Suprapubic skin (tissue), 4 donors: ENCODE results near the gene MVK. TPM values are rescaled to one million over a fixed set of nuclear protein-coding genes. Genes with fewer than 3 reads are reported as not detected.

Source experiments
- DNase-seq, 2 donors: peaks; one replicate each; pipeline ENCODE4 v3.0.0-alpha.2; 2019; ENCODE audit warnings: low spot score in 2 of 2
- H3K27ac ChIP-seq: fragments of 200-600 bp; sonication (generic); one replicate; pipeline ENCODE4 v1.5.1; 2019
- H3K27me3 ChIP-seq: fragments of 200-600 bp; sonication (generic); one replicate; pipeline ENCODE4 v1.5.1; 2019
- H3K36me3 ChIP-seq: fragments of 200-600 bp; sonication (generic); one replicate; pipeline ENCODE4 v1.5.1; 2019
- H3K4me1 ChIP-seq: fragments of 200-600 bp; sonication (generic); one replicate; pipeline ENCODE4 v1.5.1; 2019
- H3K4me3 ChIP-seq: fragments of 200-600 bp; sonication (generic); one replicate; pipeline ENCODE4 v1.5.1; 2019; ENCODE audit warnings: mild to moderate bottlenecking
- H3K9me3 ChIP-seq: fragments of 200-600 bp; sonication (generic); one replicate; pipeline ENCODE4 v1.5.1; 2019
- EP300 ChIP-seq: sonication (generic); formaldehyde crosslinking; IDR thresholded peaks from one replicate; pipeline ENCODE4 v1.6.1; 2017; ENCODE audit warnings: antibody characterized with exemption
- POLR2A ChIP-seq, 2 donors: fragments of 450-650 bp; IDR thresholded peaks; one replicate each; pipeline ENCODE4 v1.6.1; 2017; ENCODE audit warnings: antibody characterized with exemption in 2 of 2, mild to moderate bottlenecking in 2 of 2, moderate library complexity in 2 of 2
- POLR2AphosphoS5 ChIP-seq, 3 donors: sonication (generic); formaldehyde crosslinking; IDR thresholded peaks; one replicate each; pipeline ENCODE4 v1.6.1; 2017; ENCODE audit warnings: antibody characterized with exemption in 3 of 3
- WGBS: methylation state at CpG from one replicate; pipeline ENCODE4 v1.1.5; 2018; 5-methylcytosine and 5-hydroxymethylcytosine counted together
- total RNA-seq, 4 donors: library from RNA; depleted of rRNA; stranded (reverse); fragments of >200 nt; gene quantifications; one replicate each; pipeline ENCODE4 v1.1.0, GENCODE V29; 2016
- TF ChIP-seq, protein P1 (sequence below), 2 donors: fragments of 200-600 bp in 1 of 2; fragments of 450-650 bp in 1 of 2; sonication (generic) in 1 of 2; IDR thresholded peaks; one replicate each; pipeline ENCODE4 v1.5.1; 2016 to 2019; ENCODE audit warnings: antibody characterized with exemption in 2 of 2, mild to moderate bottlenecking in 1 of 2, moderate library complexity in 1 of 2

MVK gene
- total RNA-seq, 4 donors from 2014 or later: 30.1 to 62.1 (median 37.2) TPM

DNA sequence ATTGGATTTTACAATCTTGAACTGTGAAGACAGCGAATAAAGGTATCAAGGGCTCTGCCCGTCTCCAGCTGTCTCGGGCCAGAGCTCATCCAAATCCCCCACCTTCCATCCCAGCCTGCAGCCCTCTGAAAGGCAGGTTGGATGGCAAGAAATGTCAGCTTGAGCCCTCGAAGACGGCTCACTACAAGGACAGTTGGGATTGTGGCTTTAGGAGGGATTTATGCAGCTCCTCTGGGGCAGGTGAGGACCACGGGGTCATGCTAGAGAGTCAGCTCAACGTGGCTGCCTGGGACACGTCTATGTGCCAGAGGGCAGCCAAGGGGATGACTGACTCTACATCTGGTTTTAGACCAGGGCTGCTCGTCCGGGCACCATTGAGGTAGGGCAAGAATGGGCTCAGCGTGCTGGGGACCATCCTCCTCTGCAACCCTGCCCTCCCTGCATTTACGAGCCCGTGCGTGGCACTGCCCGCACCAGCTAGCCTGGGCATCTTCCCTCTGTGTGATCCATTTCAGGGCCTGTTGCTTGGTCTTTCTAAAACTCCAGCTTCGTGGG lies 16.2 kb downstream of the MVK start:
- peaks cover 83% of the 10 kb centered on the region for H3K36me3 ChIP-seq
- no peaks in the 10 kb centered on the region for H3K27me3 ChIP-seq
- no peak overlapping the region for H3K27ac ChIP-seq
- DNase-seq: no peak
- H3K4me3 ChIP-seq: no peak overlapping the region
- 90% methylated on average over 8 of the region's 16 CpGs for WGBS
- TF ChIP-seq POLR2AphosphoS5 (IDR thresholded peaks at IDR 0.05) (no peak), POLR2A (IDR thresholded peaks at IDR 0.05) (no peak), EP300 (no peak)
- TF ChIP-seq, protein P1, sequence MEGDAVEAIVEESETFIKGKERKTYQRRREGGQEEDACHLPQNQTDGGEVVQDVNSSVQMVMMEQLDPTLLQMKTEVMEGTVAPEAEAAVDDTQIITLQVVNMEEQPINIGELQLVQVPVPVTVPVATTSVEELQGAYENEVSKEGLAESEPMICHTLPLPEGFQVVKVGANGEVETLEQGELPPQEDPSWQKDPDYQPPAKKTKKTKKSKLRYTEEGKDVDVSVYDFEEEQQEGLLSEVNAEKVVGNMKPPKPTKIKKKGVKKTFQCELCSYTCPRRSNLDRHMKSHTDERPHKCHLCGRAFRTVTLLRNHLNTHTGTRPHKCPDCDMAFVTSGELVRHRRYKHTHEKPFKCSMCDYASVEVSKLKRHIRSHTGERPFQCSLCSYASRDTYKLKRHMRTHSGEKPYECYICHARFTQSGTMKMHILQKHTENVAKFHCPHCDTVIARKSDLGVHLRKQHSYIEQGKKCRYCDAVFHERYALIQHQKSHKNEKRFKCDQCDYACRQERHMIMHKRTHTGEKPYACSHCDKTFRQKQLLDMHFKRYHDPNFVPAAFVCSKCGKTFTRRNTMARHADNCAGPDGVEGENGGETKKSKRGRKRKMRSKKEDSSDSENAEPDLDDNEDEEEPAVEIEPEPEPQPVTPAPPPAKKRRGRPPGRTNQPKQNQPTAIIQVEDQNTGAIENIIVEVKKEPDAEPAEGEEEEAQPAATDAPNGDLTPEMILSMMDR (IDR thresholded peaks at IDR 0.05): no peak
- H3K4me1 ChIP-seq: no peaks in the 10 kb centered on the region
- H3K9me3 ChIP-seq: no peaks in the 10 kb centered on the region

DNA sequence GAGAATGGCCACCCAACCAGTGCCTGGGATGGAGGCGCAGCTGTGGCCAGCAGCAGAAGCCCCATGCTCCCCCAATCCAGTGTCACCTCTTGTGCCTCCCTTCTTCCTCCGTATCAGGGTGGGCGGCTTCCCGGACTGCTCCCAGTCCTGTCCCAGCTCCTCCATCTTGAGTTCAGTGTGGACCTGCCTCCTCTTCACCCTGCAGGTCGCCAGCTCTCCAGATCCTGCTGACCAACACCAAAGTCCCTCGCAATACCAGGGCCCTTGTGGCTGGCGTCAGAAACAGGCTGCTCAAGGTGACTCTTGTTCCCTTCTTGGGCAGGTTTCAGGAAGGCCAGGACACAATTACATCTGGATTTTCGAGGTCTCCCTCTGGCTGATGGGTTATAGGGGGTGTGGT lies 17.0 kb downstream of the MVK start:
- Histone ChIP-seq H3K9me3 (no peaks in the 10 kb centered on the region), H3K36me3 (peaks cover 86% of the 10 kb centered on the region), H3K4me1 (no peaks in the 10 kb centered on the region), H3K27ac (no peak overlapping the region), H3K4me3 (no peak overlapping the region), H3K27me3 (no peaks in the 10 kb centered on the region)
- 93% methylated on average over 8 of the region's 8 CpGs for WGBS
- DNase-seq: no peak
- TF ChIP-seq EP300: no peak
- no peak for TF ChIP-seq POLR2A (IDR thresholded peaks at IDR 0.05)
- no peak for TF ChIP-seq POLR2AphosphoS5 (IDR thresholded peaks at IDR 0.05)

DNA sequence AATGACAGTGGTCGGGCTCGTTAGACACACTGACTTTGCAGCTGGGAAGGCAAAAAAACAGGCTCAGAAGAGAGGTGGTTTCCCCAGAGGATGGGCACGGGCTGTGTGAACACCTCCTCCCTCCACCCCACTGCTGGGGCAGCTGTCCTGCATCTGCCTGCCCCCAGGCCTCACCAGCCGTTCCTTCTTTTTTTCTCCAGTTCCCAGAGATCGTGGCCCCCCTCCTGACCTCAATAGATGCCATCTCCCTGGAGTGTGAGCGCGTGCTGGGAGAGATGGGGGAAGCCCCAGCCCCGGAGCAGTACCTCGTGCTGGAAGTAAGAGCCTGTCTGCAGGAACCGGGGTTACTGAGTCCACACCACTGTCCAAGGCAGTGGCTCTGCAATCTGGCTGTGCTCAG lies 17.4 kb downstream of the MVK start:
- H3K4me3 ChIP-seq: no peak overlapping the region
- H3K36me3 ChIP-seq: peaks cover 84% of the 10 kb centered on the region
- H3K27me3 ChIP-seq: no peaks in the 10 kb centered on the region
- WGBS: 61% methylated on average over 9 of the region's 10 CpGs
- no peak for DNase-seq
- H3K27ac ChIP-seq: no peak overlapping the region
- no peak for TF ChIP-seq POLR2AphosphoS5 (IDR thresholded peaks at IDR 0.05)
- H3K9me3 ChIP-seq: no peaks in the 10 kb centered on the region
- no peaks in the 10 kb centered on the region for H3K4me1 ChIP-seq

DNA sequence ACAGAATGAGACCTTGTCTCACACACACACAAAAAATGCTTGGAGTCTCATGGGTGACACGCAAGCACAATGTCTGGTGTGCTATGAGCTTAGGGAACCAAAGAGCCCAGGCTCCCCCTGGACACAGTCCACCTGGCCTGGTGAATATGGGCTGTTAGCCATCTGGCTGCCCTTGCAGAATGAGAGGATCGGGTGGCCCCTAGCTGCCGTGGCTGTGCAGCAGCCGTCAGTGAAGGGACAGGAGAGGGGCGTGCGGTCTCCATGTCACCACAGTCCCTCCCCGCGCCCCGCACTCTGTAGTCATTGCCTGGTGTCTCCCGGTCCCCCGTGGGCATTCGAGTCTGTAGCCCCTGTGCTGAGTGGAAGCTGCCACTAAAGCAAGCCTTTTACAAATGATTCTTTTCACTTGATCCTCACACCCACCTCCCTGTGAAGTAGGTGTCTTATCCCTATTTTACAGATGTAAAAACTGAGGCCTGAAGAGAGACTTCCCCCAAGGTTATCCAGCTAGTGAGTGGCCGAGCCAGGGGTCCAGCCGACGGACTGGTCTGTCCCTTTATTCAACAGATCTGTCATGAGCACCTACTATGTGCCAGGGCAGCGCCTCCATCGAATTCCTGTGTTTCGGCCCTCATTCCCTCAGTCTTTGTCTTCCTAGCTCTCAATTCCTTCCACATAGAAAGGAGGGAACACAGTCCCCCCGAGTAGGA lies 18.8 kb downstream of the MVK start:
- WGBS: 94% methylated on average over 19 of the region's 19 CpGs
- TF ChIP-seq EP300 (no peak), POLR2A (IDR thresholded peaks at IDR 0.05) (no peak), POLR2AphosphoS5 (IDR thresholded peaks at IDR 0.05) (no peak)
- TF ChIP-seq, protein P1 (IDR thresholded peaks at IDR 0.05): no peak

DNA sequence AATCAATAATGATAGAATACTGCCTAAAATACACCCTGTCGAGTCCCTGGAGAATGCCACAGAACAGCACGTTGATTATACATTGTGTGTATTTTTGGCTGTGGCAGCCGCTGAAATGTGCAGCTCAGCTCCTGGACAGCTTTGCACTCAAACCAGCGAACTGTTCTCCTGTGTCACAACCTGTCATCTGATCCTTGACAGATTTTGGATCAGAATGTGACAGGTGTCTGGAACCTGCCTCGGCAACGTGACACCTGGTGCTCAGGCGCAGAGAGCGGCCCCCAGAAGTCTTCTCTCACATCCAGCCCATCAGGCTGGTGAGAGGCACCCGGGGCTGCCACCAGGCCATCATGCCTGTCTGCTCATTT lies 19.3 kb downstream of the MVK start:
- Histone ChIP-seq H3K36me3 (peaks cover 72% of the 10 kb centered on the region), H3K27me3 (no peaks in the 10 kb centered on the region), H3K4me3 (no peak overlapping the region), H3K9me3 (no peaks in the 10 kb centered on the region), H3K4me1 (peaks cover 6% of the 10 kb centered on the region), H3K27ac (no peak overlapping the region)
- 85% methylated on average over 9 of the region's 9 CpGs for WGBS
- DNase-seq: no peak
- TF ChIP-seq POLR2AphosphoS5 (IDR thresholded peaks at IDR 0.05) (no peak), POLR2A (IDR thresholded peaks at IDR 0.05) (no peak), EP300 (no peak)
- TF ChIP-seq, protein P1 (IDR thresholded peaks at IDR 0.05): no peak

More for the DNA sequence above, 18.8 kb downstream of the MVK start:
- Histone ChIP-seq H3K4me3 (no peak overlapping the region), H3K27ac (no peak overlapping the region), H3K4me1 (peaks cover 1% of the 10 kb centered on the region), H3K27me3 (no peaks in the 10 kb centered on the region), H3K36me3 (peaks cover 78% of the 10 kb centered on the region), H3K9me3 (no peaks in the 10 kb centered on the region)
- DNase-seq: no peak

DNA sequence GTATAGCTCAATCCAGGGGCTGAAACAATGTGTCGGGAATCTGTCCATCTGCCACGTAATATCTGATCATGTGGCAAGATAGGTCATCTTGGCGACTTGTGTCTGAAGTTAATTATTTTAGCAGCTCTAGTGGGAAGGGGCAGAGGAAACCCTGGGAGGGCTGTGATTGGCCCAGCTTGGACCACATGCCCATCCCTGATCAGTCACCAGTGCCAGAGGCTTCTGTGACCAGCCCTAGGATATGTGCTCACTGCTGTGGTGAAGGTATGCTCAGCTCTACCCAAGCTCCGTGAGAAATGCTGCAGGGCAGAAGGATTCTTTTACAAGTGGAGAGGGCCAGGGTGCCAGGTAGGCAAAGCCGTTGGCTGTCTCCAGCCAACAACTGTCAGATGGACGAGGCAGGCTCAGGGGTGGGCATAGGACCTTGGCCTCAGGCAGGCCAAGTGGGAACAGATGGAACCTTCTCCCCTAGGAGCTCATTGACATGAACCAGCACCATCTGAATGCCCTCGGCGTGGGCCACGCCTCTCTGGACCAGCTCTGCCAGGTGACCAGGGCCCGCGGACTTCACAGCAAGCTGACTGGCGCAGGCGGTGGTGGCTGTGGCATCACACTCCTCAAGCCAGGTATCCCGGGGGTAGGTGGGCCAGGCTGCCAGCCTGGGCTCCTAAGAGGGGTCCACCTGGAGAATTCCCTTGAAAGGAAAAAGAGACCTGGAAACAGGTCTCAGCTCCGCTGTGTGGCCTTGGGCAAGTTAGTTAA lies 21.1 kb downstream of the MVK start:
- H3K4me1 ChIP-seq: peaks cover 9% of the 10 kb centered on the region
- H3K27me3 ChIP-seq: no peaks in the 10 kb centered on the region
- no peaks in the 10 kb centered on the region for H3K9me3 ChIP-seq
- H3K4me3 ChIP-seq: no peak overlapping the region
- 82% methylated on average over 8 of the region's 15 CpGs for WGBS
- no peak for TF ChIP-seq POLR2AphosphoS5 (IDR thresholded peaks at IDR 0.05)
- H3K36me3 ChIP-seq: peaks cover 59% of the 10 kb centered on the region
- H3K27ac ChIP-seq: no peak overlapping the region
- no peak for DNase-seq
